ENCODE data around the gene LPAR3.

- TF ChIP-seq ZNF788 (CRISPR knock-in tag; IDR thresholded peaks at IDR 0.05; ENCODE audit: borderline replicate concordance) (no peak), ZZZ3 (CRISPR knock-in tag; IDR thresholded peaks at IDR 0.05; ENCODE audit: borderline replicate concordance) (no peak), TBX2 (CRISPR knock-in tag; IDR thresholded peaks at IDR 0.05; ENCODE audit: borderline replicate concordance) (no peak), SP1 (IDR thresholded peaks at IDR 0.05) (no peak), SP1 (CRISPR knock-in tag; IDR thresholded peaks at IDR 0.05) (no peak), EZH2 (conservative IDR thresholded peaks at IDR 0.05; ENCODE audit: low read depth, low read length) (no peak)
- TF ChIP-seq, protein P1, sequence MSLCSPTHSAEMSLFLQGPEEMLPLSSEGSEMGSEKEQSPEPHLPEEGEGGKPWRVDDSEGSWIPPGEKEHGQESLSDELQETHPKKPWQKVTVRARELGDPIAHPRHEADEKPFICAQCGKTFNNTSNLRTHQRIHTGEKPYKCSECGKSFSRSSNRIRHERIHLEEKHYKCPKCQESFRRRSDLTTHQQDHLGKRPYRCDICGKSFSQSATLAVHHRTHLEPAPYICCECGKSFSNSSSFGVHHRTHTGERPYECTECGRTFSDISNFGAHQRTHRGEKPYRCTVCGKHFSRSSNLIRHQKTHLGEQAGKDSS (CRISPR knock-in tag; IDR thresholded peaks at IDR 0.05; ENCODE audit: borderline replicate concordance, low read depth) = no peak
These were observed 128.9 kb downstream of the LPAR3 start for GRCh38 chr1:84763912-84764680.

Data from HepG2 (cell line).